Ureter (tissue), 1 donor: ENCODE measurements around the gene EYS. TPM values are rescaled to one million over a fixed set of nuclear protein-coding genes. Genes with fewer than 3 reads are reported as not detected.

Experiments used
- DNase-seq: peaks from one replicate; pipeline ENCODE4 v3.0.0-alpha.2; 2020; ENCODE audit warnings: low spot score
- total RNA-seq: library from RNA; stranded (reverse); gene quantifications from one replicate; pipeline ENCODE4 v1.2.4, GENCODE V29; 2023
- donor health status: DM: yes; HTN: yes; CAD: no.

The EYS gene
- total RNA-seq, 1 donor from 2014 or later, result not detected

- DNase-seq, result no peak
Observed at GRCh38 chr6:64325093-64325492, 1381.9 kb downstream of the EYS start.

- no peak for DNase-seq
Observed at GRCh38 chr6:64310214-64310613, 1396.8 kb downstream of the EYS start.

GRCh38 chr6:64301307-64302236, 1405.5 kb downstream of the EYS start:
- DNase-seq, result no peak

- DNase-seq, result no peak
Observed at GRCh38 chr6:64299176-64299575, 1407.8 kb downstream of the EYS start.

GRCh38 chr6:64294034-64294433, 1413.0 kb downstream of the EYS start:
- DNase-seq, result no peak

DNA sequence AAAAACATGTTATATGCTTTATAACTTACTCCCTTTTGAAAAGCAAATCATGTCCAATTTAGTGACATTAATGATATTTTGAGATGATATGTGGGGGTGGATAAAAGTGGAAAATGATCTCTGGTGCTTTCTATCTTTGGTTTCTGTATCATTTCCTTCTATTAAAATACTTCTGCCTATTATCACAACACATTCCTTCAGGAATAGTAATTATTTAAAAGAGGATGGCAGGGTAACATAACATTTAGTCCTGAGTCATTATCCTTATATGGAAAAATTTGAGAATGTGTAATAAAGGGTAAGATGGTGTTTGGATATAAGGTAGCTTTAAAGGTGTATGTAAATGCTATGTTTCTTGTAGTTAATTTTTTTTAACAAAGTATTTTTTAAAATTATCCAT, 1413.7 kb downstream of the EYS start:
- DNase-seq, result no peak

DNA sequence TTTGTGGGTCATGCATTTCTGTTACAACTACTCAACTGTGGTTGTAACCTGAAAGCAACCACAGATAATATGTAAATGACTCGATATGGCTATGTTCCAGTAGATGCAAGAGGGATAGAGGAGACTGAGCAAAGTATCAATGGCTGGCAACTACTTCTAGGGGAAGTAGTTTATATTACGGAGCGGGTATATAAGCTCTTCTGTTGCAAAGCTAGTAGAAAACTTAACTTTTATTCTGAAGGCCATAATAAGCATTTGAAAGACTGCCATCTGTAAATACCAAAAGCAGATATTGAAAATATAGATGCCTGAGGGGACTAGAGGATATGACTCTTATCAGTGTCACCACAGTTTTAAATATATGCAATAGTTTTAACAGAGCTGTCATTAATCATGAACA, 1416.2 kb downstream of the EYS start:
- no peak for DNase-seq

- no peak for DNase-seq
Observed at GRCh38 chr6:64289931-64290330, 1417.1 kb downstream of the EYS start.

DNA sequence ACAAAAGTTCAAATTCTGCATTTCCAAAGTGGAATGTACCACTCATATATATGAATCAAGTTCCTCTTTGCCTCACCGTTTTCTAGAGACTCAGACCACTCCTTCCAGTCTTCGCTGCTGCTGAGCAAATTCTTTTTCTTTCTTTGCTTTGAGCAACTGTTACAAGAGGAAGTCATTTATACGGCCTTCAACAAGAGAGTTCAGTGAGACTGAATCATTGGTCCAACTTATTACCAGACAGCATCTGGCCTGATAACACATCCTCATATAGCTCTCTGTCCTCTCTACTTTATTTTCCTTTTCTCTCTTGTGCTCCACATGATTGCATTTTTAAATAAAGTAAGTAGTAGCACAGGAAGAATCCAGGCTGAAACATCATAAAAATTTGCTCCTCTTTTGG, 1418.7 kb downstream of the EYS start:
- DNase-seq, result no peak

DNA sequence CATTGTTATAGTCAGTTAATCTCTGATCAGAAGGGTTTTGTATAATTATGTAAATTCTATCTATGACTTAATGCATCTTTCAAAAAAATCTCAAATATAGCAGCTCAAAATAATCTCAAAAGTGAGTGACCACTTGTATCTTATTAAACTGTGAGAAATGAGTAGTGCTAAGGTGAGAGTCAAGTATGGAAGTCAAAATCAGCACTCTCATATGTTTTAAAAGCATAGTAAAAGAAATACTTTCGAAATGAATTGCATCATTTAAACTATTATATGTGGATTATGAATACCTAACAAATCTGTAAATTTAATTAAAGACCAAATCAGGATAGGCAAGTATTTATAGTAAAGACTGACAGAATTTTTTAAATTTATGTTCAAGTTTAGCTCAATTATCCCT, 1425.9 kb downstream of the EYS start:
- DNase-seq, result no peak

GRCh38 chr6:64280569-64280968, 1426.5 kb downstream of the EYS start:
- DNase-seq, result no peak

GRCh38 chr6:64270083-64270482, 1436.9 kb downstream of the EYS start:
- no peak for DNase-seq

- DNase-seq, result no peak
Observed at GRCh38 chr6:64266351-64266821, 1440.6 kb downstream of the EYS start.

DNA sequence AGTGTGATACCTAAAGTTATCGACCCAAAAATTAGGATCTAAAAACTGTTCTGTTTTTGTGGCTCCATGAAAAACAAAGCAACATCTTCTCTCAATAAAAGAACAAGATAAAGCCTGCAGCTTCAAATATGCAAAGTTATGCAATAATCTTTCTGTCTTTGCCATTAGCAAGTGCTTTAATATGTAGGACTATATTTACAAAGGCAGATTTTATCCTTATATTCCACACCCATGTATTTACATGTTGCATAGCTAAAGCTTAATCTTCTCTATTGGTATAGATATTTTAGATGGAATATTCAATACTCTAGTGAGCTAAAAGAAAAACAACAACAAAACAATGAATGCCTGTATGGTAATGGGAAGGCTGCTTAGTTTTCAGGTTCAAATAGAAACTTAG, 1443.2 kb downstream of the EYS start:
- no peak for DNase-seq

DNA sequence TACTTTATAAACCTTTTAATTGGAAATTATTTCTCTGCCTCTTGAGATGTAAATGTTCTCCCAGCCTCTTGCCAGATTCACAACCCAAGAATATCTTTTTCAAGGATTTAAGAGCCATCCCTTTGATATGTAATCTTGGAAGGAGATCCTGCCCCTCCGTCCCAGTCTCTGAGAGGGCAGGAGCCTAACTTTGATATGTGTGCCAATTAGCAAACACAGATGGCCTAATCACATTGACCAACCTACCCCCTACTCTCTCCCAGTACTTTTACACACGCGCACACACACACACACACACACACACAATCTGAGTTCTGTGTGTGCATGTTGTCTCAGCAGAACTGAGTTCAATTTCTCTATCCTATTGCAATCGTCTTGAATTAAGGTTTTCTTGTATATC, 1447.7 kb downstream of the EYS start:
- no peak for DNase-seq

- no peak for DNase-seq
Observed at GRCh38 chr6:64258752-64259151, 1448.3 kb downstream of the EYS start.

- no peak for DNase-seq
Observed at GRCh38 chr6:64258302-64258701, 1448.7 kb downstream of the EYS start.

DNA sequence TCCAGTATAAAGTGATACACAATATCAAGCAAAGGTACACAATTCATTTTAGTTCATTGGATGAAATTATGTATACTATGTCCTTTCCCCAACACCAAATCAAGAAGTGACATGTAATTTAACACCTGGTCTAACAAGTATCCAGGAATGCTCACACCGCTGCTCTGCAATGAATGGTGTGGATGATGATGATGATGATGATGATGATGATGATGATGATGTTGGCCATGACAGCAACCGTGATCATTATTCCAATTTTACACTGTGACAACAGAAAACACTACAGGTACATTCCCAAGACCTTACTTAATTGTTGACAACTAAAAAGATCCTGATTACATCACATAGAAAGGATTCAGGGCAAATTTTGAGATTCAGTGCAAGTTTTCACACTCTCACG, 1449.4 kb downstream of the EYS start:
- DNase-seq, result no peak

- no peak for DNase-seq
Observed at GRCh38 chr6:64256483-64256882, 1450.5 kb downstream of the EYS start.

DNA sequence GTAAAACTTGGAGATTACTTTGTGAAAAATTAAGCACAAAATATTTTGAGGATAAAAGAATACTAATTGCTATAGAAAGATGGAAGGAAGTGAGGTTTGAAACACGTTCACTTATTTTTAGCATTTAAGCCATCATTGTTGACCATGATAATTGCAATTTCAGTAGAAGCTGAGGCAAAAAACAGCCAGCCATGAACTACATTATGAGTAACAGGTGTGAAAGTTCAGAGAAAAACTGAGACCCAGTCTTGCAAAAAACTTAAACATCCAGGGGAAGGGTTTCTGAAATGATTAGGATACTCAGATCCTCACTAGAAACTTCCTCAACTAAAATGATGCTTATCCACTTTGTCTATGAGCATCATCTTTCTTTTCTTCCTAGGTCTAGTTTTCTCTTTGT, 1452.0 kb downstream of the EYS start:
- no peak for DNase-seq

GRCh38 chr6:64254558-64254957, 1452.5 kb downstream of the EYS start:
- no peak for DNase-seq

DNA sequence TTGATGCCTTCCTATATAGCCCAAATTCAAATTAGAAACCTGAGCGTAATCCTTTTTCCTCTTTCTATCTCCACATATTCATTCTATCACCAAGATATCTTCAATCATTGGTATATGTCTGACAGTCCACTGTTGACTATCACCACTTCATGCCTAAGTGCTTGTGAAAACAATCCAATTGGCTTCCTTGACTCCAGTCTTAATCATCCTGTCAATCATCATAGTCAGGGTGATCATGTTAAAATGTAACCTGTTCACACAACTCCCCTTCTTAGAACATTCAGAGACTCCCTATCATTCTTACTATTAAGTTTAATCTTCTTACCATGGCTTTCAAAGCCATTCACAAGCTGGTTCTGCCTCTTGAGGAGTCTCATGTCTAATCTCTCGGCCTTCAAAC, 1454.8 kb downstream of the EYS start:
- DNase-seq, result no peak

- no peak for DNase-seq
Observed at GRCh38 chr6:64250126-64250525, 1456.9 kb downstream of the EYS start.

GRCh38 chr6:64249115-64249514, 1457.9 kb downstream of the EYS start:
- no peak for DNase-seq
